HCT116 (cell line): ENCODE data around the gene CAST. TPM values are rescaled to one million over a fixed set of nuclear protein-coding genes. Genes with fewer than 3 reads are reported as not detected.

ENCODE experiments used
- ATAC-seq: fragments of 200-7000 bp; cut with Tn5 transposase; 2 replicates; pipeline ENCODE4 v1.9.1; 2020; ENCODE audit warnings: mild to moderate bottlenecking, moderate library complexity
- BruUV-seq: library from RNA; stranded (reverse); fragments of 400-500 nt; replicated peaks from 2 replicates; lab custom pipeline; 2021; lab: Mats Ljungman, UMichigan
- CTCF ChIA-PET: fragments of 300-600 bp; sonication (Branson Sonifier 250); formaldehyde crosslinking; loops from one replicate; lab custom pipeline; 2021; ENCODE audit warnings: antibody characterized with exemption; lab: Charles Lee
- POLR2A ChIA-PET: fragments of 300-600, 350-600 bp; sonication (Branson Sonifier 250); formaldehyde crosslinking; loops from one replicate; lab custom pipeline; 2021; ENCODE audit warnings: antibody characterized with exemption; lab: Charles Lee
- RAD21 ChIA-PET, 2 experiments: fragments of 300-600 bp; sonication (Branson Sonifier 250); formaldehyde crosslinking; loops; one replicate each; lab custom pipeline; 2023; ENCODE audit warnings: low total read pairs in 2 of 2; ENCODE audit not compliant: uncharacterized antibody in 2 of 2, unreplicated experiment in 2 of 2, low non-redundant PET in 1 of 2; lab: Charles Lee
- DNase-seq: peaks from one replicate; pipeline ENCODE4 v3.0.0-alpha.2; 2010; ENCODE audit warnings: low read depth, low spot score
- H2AFZ ChIP-seq: fragments of 200-600 bp; shearing (Covaris generic), sonication (generic); 2 replicates; pipeline ENCODE4 v1.6.1; 2017; ENCODE audit warnings: low read depth, mixed run types, mixed read lengths, antibody characterized with exemption, low read length; ENCODE audit not compliant: poor library complexity, severe bottlenecking
- H3K27ac ChIP-seq: 2 replicates; pipeline ENCODE4 v1.5.1; 2012; ENCODE audit warnings: low read depth, low read length
- H3K27me3 ChIP-seq: fragments of 200-600 bp; sonication (generic); 2 replicates; pipeline ENCODE4 v1.6.1; 2016; ENCODE audit warnings: mixed run types, low read length, mixed read lengths; ENCODE audit not compliant: insufficient read depth
- H3K36me3 ChIP-seq, 2 experiments: fragments of 200-500 bp in 1 of 2; fragments of 200-600 bp in 1 of 2; sonication (Bioruptor generic) in 1 of 2; sonication (generic) in 1 of 2; 2 replicates each; pipeline versions ENCODE4 v1.5.1 to v1.6.1; 2014 to 2016; ENCODE audit warnings: low read length in 2 of 2, inconsistent platforms in 1 of 2, mixed read lengths in 1 of 2, mixed run types in 1 of 2; ENCODE audit not compliant: insufficient read depth in 2 of 2, control insufficient read depth in 1 of 2
- H3K4me1 ChIP-seq, 2 experiments: fragments of 200-600 bp in 1 of 2; sonication (generic) in 1 of 2; 2 replicates each; pipeline versions ENCODE4 v1.5.1 to v1.6.1; 2012 to 2017; ENCODE audit warnings: low read length in 2 of 2, inconsistent platforms in 1 of 2, mild to moderate bottlenecking in 1 of 2, mixed read lengths in 1 of 2, mixed run types in 1 of 2, moderate library complexity in 1 of 2; ENCODE audit not compliant: insufficient read depth in 2 of 2, control insufficient read depth in 1 of 2
- H3K4me2 ChIP-seq: fragments of 200-600 bp; sonication (generic); 2 replicates; pipeline ENCODE4 v1.6.1; 2017; ENCODE audit warnings: mixed run types, low read length, mixed read lengths
- H3K4me3 ChIP-seq, 2 experiments: fragments of 200-600 bp in 1 of 2; sonication (generic) in 1 of 2; replicated peaks in 1 of 2; 2 replicates each; pipeline ENCODE4 v1.5.1; 2011 to 2016; ENCODE audit warnings: low read length in 2 of 2, control low read depth in 1 of 2, low read depth in 1 of 2, mild to moderate bottlenecking in 1 of 2, mixed read lengths in 1 of 2, mixed run types in 1 of 2
- H3K79me2 ChIP-seq: fragments of 200-600 bp; sonication (generic); 2 replicates; pipeline ENCODE4 v1.6.1; 2017; ENCODE audit warnings: mild to moderate bottlenecking, mixed run types, low read length, moderate library complexity, mixed read lengths; ENCODE audit not compliant: insufficient read depth
- H3K9ac ChIP-seq: fragments of 200-600 bp; sonication (generic); 2 replicates; pipeline ENCODE4 v1.6.1; 2016; ENCODE audit warnings: low read length, mixed read lengths
- H3K9me2 ChIP-seq: fragments of 200-600 bp; sonication (generic), shearing (Covaris generic); 2 replicates; pipeline ENCODE4 v1.6.1; 2017; ENCODE audit warnings: mixed run types, mild to moderate bottlenecking, moderate library complexity; ENCODE audit not compliant: insufficient read depth
- H3K9me3 ChIP-seq, 2 experiments: fragments of 200-500 bp in 1 of 2; fragments of 200-600 bp in 1 of 2; sonication (Bioruptor generic) in 1 of 2; sonication (generic) in 1 of 2; 2 replicates each; pipeline ENCODE4 v1.6.1; 2014 to 2017; ENCODE audit warnings: low read length in 2 of 2, mixed read lengths in 2 of 2, inconsistent platforms in 1 of 2, low read depth in 1 of 2, mild to moderate bottlenecking in 1 of 2, mixed run types in 1 of 2, moderate library complexity in 1 of 2; ENCODE audit not compliant: control insufficient read depth in 1 of 2, insufficient read depth in 1 of 2
- H4K20me1 ChIP-seq: fragments of 200-600 bp; sonication (generic), shearing (Covaris generic); 2 replicates; pipeline ENCODE4 v1.6.1; 2017; ENCODE audit warnings: mixed run types, mild to moderate bottlenecking, moderate library complexity; ENCODE audit not compliant: insufficient read depth
- CBX3 ChIP-seq: IDR thresholded peaks from 2 replicates; pipeline ENCODE4 v1.6.1; 2012; ENCODE audit warnings: low read depth
- CEBPB ChIP-seq: IDR thresholded peaks from 2 replicates; pipeline ENCODE4 v1.6.1; 2012; ENCODE audit warnings: low read depth
- EGR1 ChIP-seq: IDR thresholded peaks from 2 replicates; pipeline ENCODE4 v1.6.1; 2012; ENCODE audit warnings: low read depth
- ELF1 ChIP-seq: IDR thresholded peaks from 2 replicates; pipeline ENCODE4 v1.6.1; 2012; ENCODE audit warnings: low read depth, borderline replicate concordance
- EZH2 ChIP-seq: fragments of 200-600 bp; sonication (generic); IDR thresholded peaks from 2 replicates; pipeline ENCODE4 v1.6.1; 2017; ENCODE audit warnings: antibody characterized with exemption, mixed run types
- EZH2phosphoT487 ChIP-seq: fragments of 200-600 bp; IDR thresholded peaks from 2 replicates; pipeline ENCODE4 v1.6.1; 2018; ENCODE audit warnings: antibody characterized with exemption, borderline replicate concordance
- FOSL1 ChIP-seq: IDR thresholded peaks from 2 replicates; pipeline ENCODE4 v1.6.1; 2012; ENCODE audit warnings: low read depth
- JUND ChIP-seq: IDR thresholded peaks from 2 replicates; pipeline ENCODE4 v1.6.1; 2012
- RAD21 ChIP-seq: IDR thresholded peaks from 2 replicates; pipeline ENCODE4 v1.6.1; 2012; ENCODE audit warnings: low read depth, mild to moderate bottlenecking
- SIN3A ChIP-seq: IDR thresholded peaks from 2 replicates; pipeline ENCODE4 v1.6.1; 2012; ENCODE audit warnings: low read depth
- SP1 ChIP-seq: IDR thresholded peaks from 2 replicates; pipeline ENCODE4 v1.6.1; 2012; ENCODE audit warnings: low read depth
- SRF ChIP-seq: IDR thresholded peaks from 2 replicates; pipeline ENCODE4 v1.6.1; 2012; ENCODE audit warnings: low read depth
- TCF7L2 ChIP-seq: IDR thresholded peaks from 2 replicates; pipeline ENCODE4 v1.7.0; 2011; ENCODE audit warnings: borderline replicate concordance, inconsistent platforms; ENCODE audit not compliant: insufficient read depth, insufficient read length; ENCODE audit errors: extremely low read depth
- YY1 ChIP-seq: IDR thresholded peaks from 2 replicates; pipeline ENCODE4 v1.6.1; 2011; ENCODE audit warnings: low read length, low read depth, moderate library complexity, mild to moderate bottlenecking; ENCODE audit not compliant: insufficient replicate concordance; ENCODE audit errors: extremely low read depth
- ZBTB33 ChIP-seq: IDR thresholded peaks from 2 replicates; pipeline ENCODE4 v1.6.1; 2011; ENCODE audit warnings: mild to moderate bottlenecking, low read length, moderate library complexity; ENCODE audit not compliant: insufficient replicate concordance; ENCODE audit errors: extremely low read depth
- ZFX ChIP-seq: fragments of 450-650 bp; IDR thresholded peaks from 2 replicates; pipeline ENCODE4 v1.6.1; 2017
- ZNF274 ChIP-seq: fragments of 200-500 bp; sonication (Bioruptor generic); IDR thresholded peaks from 2 replicates; pipeline ENCODE4 v1.6.1; 2014; ENCODE audit warnings: mild to moderate bottlenecking, low read depth, low read length, inconsistent platforms
- intact Hi-C: fragments of 100-400 bp; cut with micrococcal nuclease; formaldehyde crosslinking; loops from 2 replicates; pipeline ENCODE4 v1.10.0; 2022
- total RNA-seq: library from RNA; stranded (reverse); gene quantifications from one replicate; pipeline ENCODE4 v1.2.1, GENCODE V29; 2021; ENCODE audit not compliant: unreplicated experiment
- TF ChIP-seq, protein P1 (sequence below): IDR thresholded peaks from 2 replicates; pipeline ENCODE4 v1.6.1; 2012
- TF ChIP-seq, protein P2 (sequence below): IDR thresholded peaks from 2 replicates; pipeline ENCODE4 v1.6.1; 2012; ENCODE audit warnings: low read depth

CAST gene
- total RNA-seq, 1 experiment from 2014 or later: 142 TPM

GRCh38 chr5:96816411-96816939 is 154.3 kb downstream of the CAST start:
- POLR2A ChIA-PET: no interaction called here
- ATAC-seq: no peak
- TF ChIP-seq JUND (no peak), SIN3A (no peak), ZFX (no peak), SRF (no peak), EZH2 (no peak), EGR1 (no peak), CEBPB (no peak), RAD21 (no peak), YY1 (no peak), ELF1 (no peak), EZH2phosphoT487 (no peak), ZNF274 (no peak), TCF7L2 (no peak), CBX3 (no peak), ZBTB33 (no peak), FOSL1 (no peak), SP1 (no peak)
- TF ChIP-seq, protein P1, sequence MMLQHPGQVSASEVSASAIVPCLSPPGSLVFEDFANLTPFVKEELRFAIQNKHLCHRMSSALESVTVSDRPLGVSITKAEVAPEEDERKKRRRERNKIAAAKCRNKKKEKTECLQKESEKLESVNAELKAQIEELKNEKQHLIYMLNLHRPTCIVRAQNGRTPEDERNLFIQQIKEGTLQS: no peak
- TF ChIP-seq, protein P2, sequence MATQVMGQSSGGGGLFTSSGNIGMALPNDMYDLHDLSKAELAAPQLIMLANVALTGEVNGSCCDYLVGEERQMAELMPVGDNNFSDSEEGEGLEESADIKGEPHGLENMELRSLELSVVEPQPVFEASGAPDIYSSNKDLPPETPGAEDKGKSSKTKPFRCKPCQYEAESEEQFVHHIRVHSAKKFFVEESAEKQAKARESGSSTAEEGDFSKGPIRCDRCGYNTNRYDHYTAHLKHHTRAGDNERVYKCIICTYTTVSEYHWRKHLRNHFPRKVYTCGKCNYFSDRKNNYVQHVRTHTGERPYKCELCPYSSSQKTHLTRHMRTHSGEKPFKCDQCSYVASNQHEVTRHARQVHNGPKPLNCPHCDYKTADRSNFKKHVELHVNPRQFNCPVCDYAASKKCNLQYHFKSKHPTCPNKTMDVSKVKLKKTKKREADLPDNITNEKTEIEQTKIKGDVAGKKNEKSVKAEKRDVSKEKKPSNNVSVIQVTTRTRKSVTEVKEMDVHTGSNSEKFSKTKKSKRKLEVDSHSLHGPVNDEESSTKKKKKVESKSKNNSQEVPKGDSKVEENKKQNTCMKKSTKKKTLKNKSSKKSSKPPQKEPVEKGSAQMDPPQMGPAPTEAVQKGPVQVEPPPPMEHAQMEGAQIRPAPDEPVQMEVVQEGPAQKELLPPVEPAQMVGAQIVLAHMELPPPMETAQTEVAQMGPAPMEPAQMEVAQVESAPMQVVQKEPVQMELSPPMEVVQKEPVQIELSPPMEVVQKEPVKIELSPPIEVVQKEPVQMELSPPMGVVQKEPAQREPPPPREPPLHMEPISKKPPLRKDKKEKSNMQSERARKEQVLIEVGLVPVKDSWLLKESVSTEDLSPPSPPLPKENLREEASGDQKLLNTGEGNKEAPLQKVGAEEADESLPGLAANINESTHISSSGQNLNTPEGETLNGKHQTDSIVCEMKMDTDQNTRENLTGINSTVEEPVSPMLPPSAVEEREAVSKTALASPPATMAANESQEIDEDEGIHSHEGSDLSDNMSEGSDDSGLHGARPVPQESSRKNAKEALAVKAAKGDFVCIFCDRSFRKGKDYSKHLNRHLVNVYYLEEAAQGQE: no peak
- TF ChIP-seq, all 23 proteins: peak for 0
- Histone ChIP-seq H3K9me3 (no peaks in the 10 kb centered on the region), H2AFZ (no peak overlapping the region), H3K4me3 (no peak overlapping the region), H3K9me2 (no peaks in the 10 kb centered on the region), H3K36me3 (no peaks in the 10 kb centered on the region), H3K79me2 (no peaks in the 10 kb centered on the region), H3K9ac (no peak overlapping the region), H3K4me1 (no peaks in the 10 kb centered on the region), H4K20me1 (no peaks in the 10 kb centered on the region), H3K27ac (no peak overlapping the region), H3K27me3 (no peaks in the 10 kb centered on the region), H3K4me2 (no peak overlapping the region)
- ChIA-PET CTCF (no interaction called here), RAD21 (no interaction called here)
- intact Hi-C loops: no loop called here
- no TSS peak for BruUV-seq
- no peak for DNase-seq
